ENCODE data around the gene PLEKHO2.

- TF ChIP-seq CTCF (IDR thresholded peaks at IDR 0.05; ENCODE audit: poor library complexity) (no peak), EZH2 (IDR thresholded peaks at IDR 0.05; ENCODE audit: borderline replicate concordance) (no peak)
Observed at GRCh38 chr15:64905941-64906340, 64.2 kb downstream of the PLEKHO2 start.

Measured in hepatocyte (in vitro differentiated cells).